Measurements from ENCODE around the gene RPH3AL.
"Not testable (repeated sequence)": the region's sequence is repeated elsewhere in the genome, so short reads cannot be mapped to it uniquely, and the experiment has no call there.

Gene RPH3AL

DNA sequence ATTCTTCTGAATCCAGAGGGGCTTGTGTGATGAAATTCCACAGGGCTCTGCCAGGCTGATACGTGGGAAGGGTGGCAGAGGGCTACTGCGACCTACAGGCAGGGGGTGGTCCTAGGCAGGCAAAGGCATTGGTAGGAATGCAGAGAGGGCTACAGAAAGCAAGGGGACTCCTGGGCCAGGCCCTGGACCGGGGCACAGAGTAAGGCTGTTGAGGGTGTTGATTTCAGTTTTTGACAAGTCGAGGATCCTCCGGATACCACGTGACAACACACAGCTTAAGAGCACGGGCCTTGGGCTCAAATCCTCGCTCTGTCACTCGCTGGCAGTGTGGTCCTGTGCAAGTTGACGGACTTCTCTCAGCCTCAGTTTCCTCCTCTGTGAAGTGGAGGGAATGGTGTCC, 152.0 kb downstream of the RPH3AL start:
- DNase-seq (ENCODE audit: low read depth), result no peak

DNA sequence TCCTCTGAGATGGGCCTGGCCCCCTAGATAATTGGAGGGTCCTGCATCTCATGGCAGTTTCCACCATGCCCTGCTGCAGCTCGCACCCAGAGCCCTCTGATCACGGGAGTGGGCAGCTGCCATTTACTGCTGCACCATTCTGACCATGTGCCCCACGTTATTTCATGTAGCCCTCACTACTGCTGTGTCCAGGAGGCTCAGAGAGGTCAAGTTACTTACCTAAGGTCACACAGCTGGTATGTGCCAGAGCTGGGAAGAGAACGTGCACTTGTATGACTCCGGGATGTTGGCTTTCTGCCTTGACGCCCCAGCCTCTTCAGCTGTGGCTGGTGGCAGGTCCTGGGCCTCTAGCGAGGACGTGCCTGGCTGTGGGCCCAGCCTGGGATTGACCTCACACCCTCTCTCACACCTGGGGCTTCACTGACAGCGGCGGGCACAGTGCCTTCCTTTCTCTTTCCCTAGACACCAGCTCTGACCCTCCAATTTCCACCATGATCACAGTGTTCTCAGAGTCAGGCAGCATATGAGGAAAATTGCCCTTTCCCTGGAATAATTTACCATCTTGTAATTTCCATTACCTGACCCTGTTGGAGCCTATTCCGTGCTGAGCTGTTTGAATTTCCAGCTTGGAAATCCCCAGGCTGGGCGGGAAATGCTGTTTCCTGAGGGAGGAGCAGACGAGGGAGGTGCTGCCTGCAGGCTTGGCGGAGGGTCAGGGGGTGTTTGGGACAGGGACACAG, 152.6 kb downstream of the RPH3AL start:
- no peak for DNase-seq (ENCODE audit: low read depth)

DNA sequence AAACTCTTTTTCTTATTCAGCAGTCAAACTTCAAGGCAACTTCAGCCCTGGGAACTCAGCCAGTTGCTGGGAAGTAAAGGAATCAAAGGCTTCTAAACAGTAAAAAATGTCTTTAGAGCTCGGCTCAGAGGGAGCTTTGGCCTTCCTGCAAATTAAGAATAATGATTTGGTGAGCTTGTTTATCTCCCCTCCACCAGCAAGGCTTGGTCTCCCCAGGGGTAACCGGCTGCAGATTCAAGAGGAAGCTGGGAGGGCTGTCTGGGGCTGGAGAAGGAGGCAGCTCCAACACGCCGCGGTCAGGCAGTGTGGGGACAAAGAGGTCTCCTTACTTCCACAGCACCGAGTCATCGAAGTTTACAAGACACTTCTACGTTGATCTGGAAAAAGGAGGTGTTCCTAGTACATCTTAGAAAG, 153.4 kb downstream of the RPH3AL start:
- DNase-seq (ENCODE audit: low read depth), result no peak

DNA sequence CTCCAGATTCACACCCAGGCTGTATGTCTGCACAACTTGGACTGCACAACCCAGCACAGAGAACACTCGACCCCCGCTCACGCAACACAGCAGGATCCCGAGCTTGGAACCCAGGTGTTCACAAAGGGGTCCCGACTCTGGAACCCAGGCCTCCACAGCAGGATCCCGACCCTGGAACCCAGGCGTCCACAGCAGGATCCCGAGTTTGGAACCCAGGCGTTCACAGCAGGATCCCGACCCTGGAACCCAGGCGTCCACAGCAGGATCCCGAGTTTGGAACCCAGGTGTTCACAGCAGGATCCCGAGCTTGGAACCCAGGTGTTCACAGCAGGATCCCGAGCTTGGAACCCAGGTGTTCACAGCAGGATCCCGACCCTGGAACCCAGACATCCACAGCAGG, 154.4 kb downstream of the RPH3AL start:
- DNase-seq (ENCODE audit: low read depth), result not testable (repeated sequence)

DNA sequence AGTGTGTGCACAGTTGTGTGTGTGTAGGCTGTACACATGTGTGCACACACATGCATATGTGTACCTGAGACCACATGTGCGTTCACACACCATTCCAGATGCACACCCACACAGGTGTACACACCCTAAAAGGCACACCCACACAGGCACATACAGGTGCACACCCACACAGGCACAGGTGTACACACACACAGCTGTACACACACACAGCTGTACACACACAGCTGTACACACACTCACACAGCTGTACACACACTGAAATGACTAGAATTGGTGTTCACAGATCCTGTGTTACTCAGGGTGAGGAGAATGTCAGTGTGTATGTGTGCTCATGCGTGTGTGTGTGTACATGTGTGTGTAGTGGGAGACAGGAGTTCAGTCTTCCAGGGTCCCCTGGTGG, 155.3 kb downstream of the RPH3AL start:
- no peak for DNase-seq (ENCODE audit: low read depth)

DNA sequence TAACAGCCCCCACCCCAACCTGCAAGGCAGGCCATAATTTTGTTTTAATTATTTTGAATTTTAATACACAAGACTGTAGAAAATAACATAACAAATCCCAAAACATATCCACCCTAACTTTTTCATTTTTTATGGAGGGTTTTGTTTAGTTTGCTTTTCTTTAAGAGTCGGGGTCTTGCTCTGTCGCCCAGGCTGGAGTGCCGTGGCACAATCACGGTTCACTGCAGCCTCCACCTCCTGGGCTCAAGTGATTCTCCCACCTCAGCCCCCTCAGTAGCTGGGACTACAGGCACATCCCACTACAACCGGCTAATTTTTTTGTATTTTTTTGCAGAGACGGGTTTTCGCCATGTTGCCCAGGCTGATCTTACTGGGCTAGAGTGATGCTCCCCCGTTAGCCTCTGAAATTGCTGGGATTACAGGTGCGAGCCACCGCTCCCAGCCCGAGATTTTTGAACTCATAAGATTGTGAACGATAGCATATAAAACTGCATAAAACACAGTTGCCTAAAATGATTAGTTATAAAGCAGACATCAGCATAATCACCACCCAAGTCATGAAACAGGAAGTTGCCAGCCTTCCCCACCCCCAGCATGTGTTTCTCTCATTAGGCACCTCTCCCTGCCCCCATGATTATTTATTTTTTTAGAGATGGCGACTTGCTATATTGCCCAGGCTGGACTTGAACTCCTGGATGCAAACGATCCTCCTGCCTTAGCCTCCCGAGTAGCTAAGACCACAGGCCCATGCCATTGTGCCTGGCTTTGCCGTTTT, 157.6 kb downstream of the RPH3AL start:
- no peak for DNase-seq (ENCODE audit: low read depth)

DNA sequence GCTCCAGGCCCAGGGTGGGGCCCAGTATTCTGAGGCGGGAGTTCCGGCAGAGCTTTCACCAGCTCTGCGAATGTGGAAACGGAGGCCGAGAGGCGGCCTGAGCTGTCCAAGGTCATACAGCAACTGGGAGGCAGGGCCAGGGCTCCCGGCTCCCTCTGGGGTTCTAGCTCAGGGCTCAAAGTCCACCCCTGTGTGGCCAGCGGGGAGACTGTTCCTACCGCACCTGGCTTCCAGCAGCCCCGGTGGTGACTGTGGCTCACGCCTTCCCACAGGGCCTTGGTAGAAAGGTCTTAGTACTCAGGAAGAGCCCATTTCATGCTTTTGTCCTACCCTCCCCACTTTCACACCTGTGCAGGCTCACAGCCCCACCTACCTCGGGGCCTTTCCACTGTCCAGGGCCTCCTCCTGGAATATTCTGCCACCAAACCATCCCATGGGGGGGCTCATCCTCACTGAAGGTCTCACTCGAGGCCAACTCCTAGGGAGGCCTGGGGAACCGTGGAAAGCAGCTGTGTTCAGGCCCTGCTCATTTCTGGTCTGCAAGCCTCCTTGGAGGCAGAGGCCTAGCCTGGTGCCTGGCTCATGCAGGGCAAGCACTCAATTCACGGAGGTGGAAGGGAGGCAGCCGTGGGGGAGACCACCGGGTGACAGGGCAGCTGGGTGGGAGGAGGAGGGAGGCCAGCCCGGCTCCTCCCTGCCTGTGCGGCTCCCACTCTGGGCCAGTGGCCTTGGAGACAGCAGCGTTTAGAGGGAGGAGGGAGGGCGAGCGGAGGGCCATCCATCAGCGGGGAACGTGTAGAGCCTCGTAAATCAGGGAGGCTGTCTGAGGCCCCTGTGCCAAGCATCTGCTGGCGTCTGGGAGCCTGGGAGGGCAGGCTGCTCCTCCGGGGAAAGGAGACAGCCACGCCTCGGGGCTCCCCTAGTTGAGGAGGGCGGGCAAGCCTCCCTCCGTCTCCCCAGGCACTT, 158.5 kb downstream of the RPH3AL start:
- no peak for DNase-seq (ENCODE audit: low read depth)

DNA sequence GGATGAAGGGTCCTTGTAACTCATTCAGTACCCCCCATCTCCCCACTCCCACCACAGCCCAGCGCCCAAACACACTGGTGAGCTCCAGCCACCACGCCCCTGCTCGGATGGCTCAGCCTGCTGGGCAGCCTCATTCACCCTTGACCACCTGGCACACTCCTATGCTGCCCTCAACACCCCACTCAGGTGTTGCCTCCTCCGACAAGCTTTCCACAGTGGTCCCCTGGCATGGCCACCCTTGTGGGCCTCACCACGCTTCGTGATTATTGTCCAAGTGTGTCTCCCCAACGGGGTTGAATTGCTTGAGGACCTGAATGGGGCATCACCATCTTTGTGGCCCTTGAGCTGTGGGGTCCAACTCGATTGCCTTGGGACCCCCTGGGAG, 159.2 kb downstream of the RPH3AL start:
- DNase-seq (ENCODE audit: low read depth), result no peak

DNA sequence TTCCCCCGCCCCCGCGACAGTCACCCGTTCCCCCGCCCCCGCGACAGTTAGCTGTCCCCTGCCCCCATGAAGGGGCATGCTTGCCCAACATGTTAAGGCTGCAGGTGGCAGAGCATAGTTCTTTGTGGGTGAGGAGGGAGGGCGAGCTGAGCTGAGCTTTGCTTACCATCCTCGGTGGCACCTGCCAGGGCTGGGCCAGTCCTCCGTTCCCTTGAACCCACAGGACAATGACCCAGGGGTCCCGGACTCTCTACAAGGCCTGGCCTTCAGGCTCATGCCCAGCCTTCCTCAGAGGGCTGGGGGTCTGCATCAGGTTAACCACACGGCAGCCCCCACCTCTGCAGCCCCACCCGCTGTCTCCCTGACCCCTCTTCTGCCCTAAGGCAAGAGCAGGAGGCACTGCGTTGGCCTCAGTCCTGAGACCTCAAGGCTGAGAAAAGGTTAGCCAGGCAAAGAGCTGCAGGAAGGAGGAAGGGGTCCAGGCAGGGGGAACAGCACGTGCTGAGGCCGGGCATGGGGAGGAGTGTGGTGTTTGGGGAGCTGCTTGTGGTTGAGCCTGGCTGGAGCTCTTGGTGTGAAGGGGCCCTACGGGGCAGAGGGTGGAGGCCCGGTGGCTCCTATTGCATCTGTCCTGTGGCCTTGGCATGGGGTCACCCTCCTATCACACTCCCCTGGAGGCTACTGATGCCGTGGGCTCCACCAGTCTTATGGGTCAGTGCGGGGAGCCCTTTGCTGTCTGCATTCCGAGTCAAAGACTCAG, 159.8 kb downstream of the RPH3AL start:
- DNase-seq (ENCODE audit: low read depth), result no peak

DNA sequence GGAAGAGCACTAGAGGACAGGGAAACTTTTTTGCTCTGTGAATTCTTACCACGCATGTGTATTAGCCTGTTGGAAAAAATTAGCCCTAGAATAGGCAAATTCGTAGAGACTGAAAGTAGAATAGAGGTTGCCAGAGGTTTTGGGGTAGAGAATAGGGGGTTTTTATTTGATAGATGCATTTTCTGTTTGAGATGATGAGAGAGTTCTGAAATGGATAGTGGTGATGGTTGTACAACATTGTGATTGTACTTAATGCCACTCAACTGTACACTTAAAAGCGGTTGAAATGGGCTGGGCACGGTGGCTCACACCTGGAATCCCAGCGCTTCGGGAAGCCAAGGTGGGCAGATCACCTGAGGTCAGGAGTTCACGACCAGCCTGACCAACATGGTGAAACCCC, 163.2 kb downstream of the RPH3AL start:
- no peak for DNase-seq (ENCODE audit: low read depth)

DNA sequence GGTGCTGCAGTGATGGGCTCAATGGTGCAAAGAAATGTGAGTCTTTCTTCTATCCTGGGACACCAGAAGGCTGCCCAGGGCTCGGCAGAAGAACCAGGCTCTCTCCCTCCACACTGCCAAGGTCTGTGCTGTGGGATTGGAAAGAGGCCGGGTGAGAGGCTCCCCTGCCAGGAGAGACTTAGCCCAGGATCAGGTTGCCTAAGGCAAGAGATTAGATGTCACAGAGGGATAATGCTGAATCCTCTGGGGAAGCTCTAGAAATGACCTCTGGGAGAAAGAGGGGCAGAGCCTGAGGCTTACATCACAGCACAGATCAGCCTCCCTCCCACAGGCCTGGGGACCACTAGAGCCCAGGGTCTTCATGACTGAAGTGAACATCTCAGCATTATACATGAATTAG, 165.5 kb downstream of the RPH3AL start:
- DNase-seq (ENCODE audit: low read depth), result no peak

DNA sequence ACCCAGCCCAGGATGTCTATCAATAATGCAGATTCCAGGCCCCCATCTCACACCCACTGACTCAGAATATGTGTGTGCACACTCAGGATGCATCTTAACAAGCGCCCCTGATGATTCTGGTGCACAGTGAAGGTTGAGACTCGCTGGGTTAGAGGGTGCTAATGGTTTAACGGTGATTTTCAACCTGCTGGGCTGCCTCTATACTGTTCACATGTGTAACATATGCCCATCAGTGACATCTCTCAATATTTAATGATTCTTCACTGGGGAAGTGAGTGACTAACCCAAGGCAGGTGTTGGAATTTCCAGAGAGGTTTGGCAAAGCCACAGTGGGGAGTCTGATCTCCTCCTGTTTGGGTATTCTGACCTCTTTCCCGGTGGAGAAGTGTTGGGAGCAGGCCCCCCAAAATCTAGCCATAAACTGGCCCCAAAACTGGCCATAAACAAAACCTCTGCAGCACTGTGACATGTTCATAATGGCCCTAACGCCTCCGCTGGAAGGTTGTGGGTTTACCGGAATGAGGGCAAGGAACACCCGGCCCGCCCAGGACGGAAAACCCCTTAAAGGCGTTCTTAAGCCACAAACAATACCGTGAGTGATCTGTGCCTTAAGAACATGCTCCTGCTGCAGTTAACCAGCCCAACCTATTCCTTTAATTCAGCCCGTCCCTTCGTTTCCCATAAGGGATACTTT, 167.0 kb downstream of the RPH3AL start:
- no peak for DNase-seq (ENCODE audit: low read depth)

DNA sequence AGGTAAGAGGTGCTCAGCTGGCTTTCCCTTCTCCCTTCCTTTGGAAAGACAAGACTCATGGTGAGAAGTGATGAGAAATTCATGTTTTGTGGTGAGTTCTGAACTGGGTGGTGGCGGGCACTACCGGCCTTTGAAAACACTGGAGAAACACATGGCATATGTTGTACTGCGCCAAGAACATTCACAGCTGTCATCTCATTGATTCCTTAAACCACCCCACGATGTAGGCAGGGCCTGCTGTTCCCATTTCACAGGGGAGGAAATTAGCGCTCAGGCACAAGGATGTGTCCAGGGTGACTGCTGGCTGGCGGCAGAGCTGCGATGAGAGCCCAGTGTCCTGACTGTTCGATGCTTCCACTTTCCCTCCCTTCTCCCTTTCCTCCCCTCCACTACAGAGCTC, 169.6 kb downstream of the RPH3AL start:
- DNase-seq (ENCODE audit: low read depth), result no peak

DNA sequence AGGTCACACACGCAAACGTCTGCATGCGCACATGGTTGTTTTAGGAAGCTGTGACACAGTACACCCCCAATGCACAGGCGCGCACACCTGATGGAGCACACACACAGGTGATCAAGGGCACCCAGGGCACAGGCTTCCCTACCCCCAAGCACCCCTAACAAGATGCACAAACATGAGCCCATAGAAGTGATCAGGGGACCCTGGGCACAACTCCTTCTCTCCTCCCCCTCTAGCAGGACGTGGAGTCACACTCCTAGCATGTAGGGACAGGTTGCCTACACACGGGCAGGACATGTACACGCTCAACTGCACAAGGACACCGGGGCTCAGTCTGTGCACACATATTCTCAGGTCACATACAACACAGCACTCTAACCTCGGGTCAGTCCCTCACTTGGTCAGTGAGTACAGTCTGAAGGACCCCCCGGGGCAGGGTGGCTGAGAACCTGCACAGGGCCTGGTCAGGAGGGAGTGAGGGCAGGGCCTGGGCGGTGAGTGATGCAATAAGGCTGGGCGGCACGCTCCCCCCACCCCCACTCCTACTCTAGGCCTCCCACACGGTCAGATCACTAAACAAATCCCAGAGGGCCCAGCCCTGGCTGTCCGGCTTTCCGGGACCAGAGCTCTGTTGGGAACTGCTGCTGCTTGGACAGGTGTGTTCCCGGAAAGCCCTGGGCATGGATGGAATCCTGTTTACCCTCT, 170.4 kb downstream of the RPH3AL start:
- no peak for DNase-seq (ENCODE audit: low read depth)

DNA sequence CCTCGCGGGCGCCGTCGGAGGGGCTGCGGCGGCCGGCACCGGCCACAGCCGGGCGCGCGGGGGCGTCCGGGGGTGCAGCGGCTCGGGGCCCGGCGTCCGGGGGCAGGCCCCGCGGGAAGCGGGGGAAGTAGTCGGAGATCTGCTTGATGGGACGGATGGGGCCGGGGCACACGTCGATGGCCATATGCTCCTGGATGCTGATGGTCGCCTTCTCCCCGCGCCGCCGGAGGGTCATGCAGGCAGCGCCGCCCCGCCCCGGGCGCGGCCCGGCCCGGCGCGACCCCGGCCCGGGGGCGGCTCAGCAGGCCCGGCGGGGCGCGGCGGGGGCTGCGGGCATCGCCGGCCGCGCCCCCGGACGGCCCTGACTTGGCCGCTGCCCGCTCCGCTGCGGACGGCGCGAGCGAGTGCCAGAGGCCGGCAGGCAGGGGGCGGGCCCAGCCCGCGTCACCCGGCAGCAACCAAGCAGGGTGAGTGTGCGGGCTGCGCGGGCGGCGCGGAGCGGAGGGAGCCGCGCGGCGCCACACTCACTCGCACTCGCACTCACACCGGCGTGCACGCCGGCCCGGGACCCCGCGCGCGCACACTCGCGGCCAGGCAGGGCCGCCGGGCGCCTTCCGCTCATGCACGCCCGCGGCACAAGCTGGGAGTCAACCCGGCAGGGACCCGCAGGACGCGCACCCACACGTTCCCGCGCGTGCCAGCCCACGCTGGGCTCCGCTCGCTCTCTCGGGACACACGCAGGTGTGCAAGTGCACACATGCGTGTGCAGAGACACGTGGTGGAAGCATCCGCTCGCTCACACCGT, 171.2 kb downstream of the RPH3AL start, which contains the start of gene DOC2B:
Gene DOC2B, minus strand, starts transcription at position 406 of the 805 bp plus-strand sequence. Its CDS starts 171 bp downstream, at position 235.
- no peak for DNase-seq (ENCODE audit: low read depth)

DNA sequence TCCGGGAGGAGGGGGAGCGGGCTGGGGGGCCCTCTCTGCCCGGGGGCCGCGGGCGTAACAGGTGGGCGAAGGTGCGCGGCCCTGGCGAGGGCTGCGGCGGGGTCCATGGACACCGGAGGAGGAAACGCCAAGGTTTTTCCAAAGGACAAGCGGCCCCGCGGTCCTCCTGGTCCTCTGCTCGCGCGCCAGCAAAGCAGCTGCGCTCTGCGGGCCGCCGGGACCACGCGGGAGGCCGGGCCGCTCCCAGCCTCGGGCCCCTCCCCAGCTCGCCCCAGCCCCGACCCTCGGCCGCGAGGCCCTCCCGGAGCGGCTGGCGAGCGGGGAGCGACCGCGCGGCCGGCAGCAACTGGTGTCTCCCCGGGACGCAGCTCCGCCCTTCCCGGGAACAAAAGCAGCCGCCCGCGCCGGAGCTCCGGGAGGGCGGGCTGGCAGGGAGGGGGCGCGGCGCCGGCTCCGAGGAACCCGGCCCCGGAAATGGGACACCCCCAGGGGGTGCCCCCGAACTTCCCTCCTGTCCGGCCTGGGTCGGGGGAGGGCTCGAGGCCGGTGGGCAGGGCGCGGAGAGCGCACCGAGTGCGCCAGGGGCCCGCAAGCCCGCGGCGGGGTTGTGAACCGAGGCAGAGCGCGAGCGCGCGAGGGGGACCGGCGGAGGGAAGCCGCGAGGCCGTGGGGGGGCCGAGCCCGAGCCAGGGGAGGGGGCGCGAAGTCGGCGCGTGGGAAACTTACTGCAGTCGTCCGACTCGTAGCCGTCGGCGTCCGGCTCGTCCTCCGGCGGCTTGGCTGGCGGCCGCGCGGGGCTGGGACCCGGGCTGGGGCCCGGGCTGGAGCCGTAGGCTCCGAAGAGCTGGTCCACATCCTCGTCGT, 172.0 kb downstream of the RPH3AL start:
- no peak for DNase-seq (ENCODE audit: low read depth)

DNA sequence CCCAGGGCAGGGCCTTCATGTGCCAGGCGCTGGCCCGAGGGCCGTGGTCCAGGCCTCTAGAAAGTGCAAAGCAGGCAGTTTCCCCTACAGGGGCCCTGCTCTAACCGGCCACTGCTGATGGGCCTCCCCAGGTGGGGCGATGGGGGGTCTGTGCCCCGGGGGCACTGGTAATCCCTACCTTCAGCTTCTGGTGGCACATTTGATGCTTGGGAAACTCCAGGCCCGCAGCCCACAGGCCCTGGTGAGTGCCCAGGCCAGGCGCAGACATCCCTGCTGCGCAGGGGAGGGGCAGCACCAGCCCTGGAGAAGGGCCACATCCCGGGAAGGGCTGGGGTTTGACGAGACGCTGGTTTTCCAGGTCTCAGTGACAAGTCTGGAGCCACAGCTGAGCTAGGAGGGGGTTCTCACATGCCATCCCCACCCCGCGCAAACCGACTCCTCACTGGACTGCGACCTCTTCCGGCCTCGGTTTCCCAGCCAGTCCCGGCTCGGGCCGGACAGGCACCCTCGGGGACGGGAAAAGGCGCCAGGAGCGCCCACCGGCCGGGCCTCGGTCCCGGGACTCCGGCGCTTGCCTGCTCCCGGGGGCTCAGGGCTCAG, 172.7 kb downstream of the RPH3AL start:
- no peak for DNase-seq (ENCODE audit: low read depth)

DNA sequence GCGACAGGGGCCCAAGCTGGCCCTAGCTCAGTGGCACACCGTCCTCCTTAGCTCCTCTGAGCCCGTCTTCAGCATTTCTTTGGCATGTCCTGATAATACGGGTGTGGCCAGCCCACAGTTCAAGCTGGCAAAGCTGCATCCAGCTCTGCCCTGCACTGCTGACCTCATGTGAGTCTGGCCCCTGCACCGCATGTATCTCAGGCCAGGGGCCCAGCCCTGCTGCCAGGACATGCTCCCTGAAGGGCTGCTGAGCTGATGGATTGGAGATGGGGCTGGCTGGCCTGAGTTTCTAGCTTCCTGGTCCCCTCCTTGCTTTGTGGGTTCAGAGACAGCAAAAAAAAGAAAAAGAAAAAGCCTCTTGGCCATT, 173.6 kb downstream of the RPH3AL start:
- no peak for DNase-seq (ENCODE audit: low read depth)

Data from stimulated activated CD4-positive, alpha-beta T cell treated with anti-CD3 and anti-CD28 coated beads, Interleukin-2, amount 100 ng/mL, for 4 hours (primary cell).